Neural cell (in vitro differentiated cells): Measurements from ENCODE around the gene AGPAT3. TPM values are rescaled to one million over a fixed set of nuclear protein-coding genes. Genes with fewer than 3 reads are reported as not detected.

Source experiments
- H2AFZ ChIP-seq: fragments of 200-600, 300-800 bp; sonication (generic), shearing (Covaris generic); 2 replicates; pipeline ENCODE4 v1.6.0; 2014; ENCODE audit warnings: low read depth, mild to moderate bottlenecking, antibody characterized with exemption, low read length, moderate library complexity
- H3F3A ChIP-seq: fragments of 200-600 bp; shearing (Covaris generic); 2 replicates; pipeline ENCODE4 v1.6.1; 2016; ENCODE audit warnings: mild to moderate bottlenecking, moderate library complexity, mixed read lengths, antibody characterized with exemption, low read length; ENCODE audit not compliant: insufficient read depth, poor library complexity, severe bottlenecking
- H3K27ac ChIP-seq: fragments of 200-600, 300-800 bp; sonication (generic), shearing (Covaris generic); 2 replicates; pipeline ENCODE4 v1.5.1; 2014; ENCODE audit warnings: mild to moderate bottlenecking, low read length, moderate library complexity
- H3K27me3 ChIP-seq: fragments of 300-800, 200-600 bp; sonication (generic), shearing (Covaris generic); 2 replicates; pipeline ENCODE4 v1.6.0; 2014; ENCODE audit warnings: mild to moderate bottlenecking, low read depth, low read length, moderate library complexity; ENCODE audit not compliant: insufficient read depth
- H3K36me3 ChIP-seq: fragments of 300-800, 200-600 bp; sonication (generic), shearing (Covaris generic); 2 replicates; pipeline ENCODE4 v1.5.1; 2014; ENCODE audit warnings: mild to moderate bottlenecking, antibody characterized with exemption, low read length, moderate library complexity; ENCODE audit not compliant: insufficient read depth
- H3K4me2 ChIP-seq: fragments of 300-800, 200-600 bp; sonication (generic), shearing (Covaris generic); 2 replicates; pipeline ENCODE4 v1.6.0; 2014; ENCODE audit warnings: mild to moderate bottlenecking, low read length
- H3K4me3 ChIP-seq: fragments of 300-800, 200-600 bp; sonication (generic), shearing (Covaris generic); 2 replicates; pipeline ENCODE4 v1.5.1; 2014; ENCODE audit warnings: mild to moderate bottlenecking, low read length, moderate library complexity
- H3K79me2 ChIP-seq: fragments of 200-600 bp; shearing (Covaris generic); replicated peaks from 2 replicates; pipeline ENCODE4 v1.6.0; 2014; ENCODE audit warnings: mild to moderate bottlenecking, low read length, moderate library complexity; ENCODE audit not compliant: insufficient read depth
- H3K9ac ChIP-seq: fragments of 300-800, 200-600 bp; sonication (generic), shearing (Covaris generic); 2 replicates; pipeline ENCODE4 v1.6.1; 2016; ENCODE audit warnings: mild to moderate bottlenecking, low read length, mixed read lengths
- H3K9me2 ChIP-seq: fragments of 200-600 bp; shearing (Covaris generic); 2 replicates; pipeline ENCODE4 v1.6.1; 2016; ENCODE audit warnings: mild to moderate bottlenecking, low read length, mixed read lengths; ENCODE audit not compliant: insufficient read depth
- H3K9me3 ChIP-seq: fragments of 200-600, 300-800 bp; sonication (generic), shearing (Covaris generic); 2 replicates; pipeline ENCODE4 v1.6.1; 2016; ENCODE audit warnings: mild to moderate bottlenecking, mixed run types, low read length, moderate library complexity, mixed read lengths
- H4K20me1 ChIP-seq: fragments of 200-600 bp; shearing (Covaris generic); 2 replicates; pipeline ENCODE4 v1.6.1; 2016; ENCODE audit warnings: mild to moderate bottlenecking, mixed run types; ENCODE audit not compliant: insufficient read depth
- CTCF ChIP-seq: fragments of 450-650 bp; IDR thresholded peaks from 2 replicates; pipeline ENCODE4 v1.5.1; 2014; ENCODE audit warnings: antibody characterized with exemption, mild to moderate bottlenecking, moderate library complexity; ENCODE audit not compliant: poor library complexity, severe bottlenecking
- EP300 ChIP-seq: fragments of 450-650 bp; conservative IDR thresholded peaks from 2 replicates; pipeline ENCODE4 v1.6.1; 2014; ENCODE audit warnings: antibody characterized with exemption, mild to moderate bottlenecking, moderate library complexity; ENCODE audit not compliant: poor library complexity, severe bottlenecking
- EZH2 ChIP-seq: fragments of 200-600, 300-800 bp; shearing (Covaris generic), sonication (generic); IDR thresholded peaks from 2 replicates; pipeline ENCODE4 v1.6.1; 2014; ENCODE audit warnings: antibody characterized with exemption, low read length, borderline replicate concordance, mild to moderate bottlenecking; ENCODE audit not compliant: insufficient read depth, poor library complexity, severe bottlenecking
- MXI1 ChIP-seq: fragments of 450-650 bp; conservative IDR thresholded peaks from 2 replicates; pipeline ENCODE4 v1.6.1; 2014; ENCODE audit warnings: antibody characterized with exemption, mild to moderate bottlenecking; ENCODE audit not compliant: poor library complexity, severe bottlenecking
- POLR2AphosphoS5 ChIP-seq: IDR thresholded peaks from 2 replicates; pipeline ENCODE4 v1.6.1; 2012
- RAD21 ChIP-seq: fragments of 450-650 bp; conservative IDR thresholded peaks from 2 replicates; pipeline ENCODE4 v1.6.1; 2014; ENCODE audit warnings: antibody characterized with exemption, mild to moderate bottlenecking, moderate library complexity
- SMC3 ChIP-seq: fragments of 450-650 bp; conservative IDR thresholded peaks from 2 replicates; pipeline ENCODE4 v1.6.1; 2014; ENCODE audit warnings: antibody characterized with exemption, mild to moderate bottlenecking, moderate library complexity; ENCODE audit not compliant: poor library complexity
- TAF1 ChIP-seq: IDR thresholded peaks from 2 replicates; pipeline ENCODE4 v1.6.1; 2012; ENCODE audit warnings: low read depth
- polyA plus RNA-seq: library from polyadenylated mRNA; depleted of rRNA; stranded (reverse); fragments of >200 nt; gene quantifications from 2 replicates; pipeline ENCODE4 v1.2.3, GENCODE V29; 2014
- TF ChIP-seq, protein P1 (sequence below): IDR thresholded peaks from 2 replicates; pipeline ENCODE4 v1.6.1; 2012; ENCODE audit warnings: borderline replicate concordance

The AGPAT3 gene
- polyA plus RNA-seq, 1 donor from 2014 or later, result 8.4 TPM

DNA sequence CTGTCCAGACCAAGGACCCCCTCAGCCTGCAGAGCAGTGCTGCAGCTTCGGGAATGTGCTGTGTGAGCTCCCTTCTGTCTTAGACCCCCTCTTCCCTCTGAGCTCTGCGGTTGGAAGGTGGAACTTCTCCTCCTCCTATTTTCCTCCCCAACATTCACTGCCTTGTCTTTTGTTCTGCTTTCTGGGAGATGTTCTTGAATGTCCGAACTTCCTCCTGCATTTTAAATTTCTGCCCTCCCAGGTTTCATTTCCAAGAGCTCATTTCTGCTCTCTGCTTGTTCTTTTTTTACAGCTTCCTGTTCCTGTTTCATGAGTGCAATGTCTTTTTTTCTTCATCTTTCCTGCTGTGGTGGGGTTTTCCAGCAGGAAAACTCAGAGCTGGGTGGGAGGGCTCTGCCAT, 46.3 kb upstream of the AGPAT3 start:
- TF ChIP-seq CTCF, result no peak
- TF ChIP-seq RAD21, result no peak
- no peak for TF ChIP-seq EZH2
- TF ChIP-seq POLR2AphosphoS5, result no peak
- TF ChIP-seq EP300, result no peak
- TF ChIP-seq TAF1, result no peak
- no peak for TF ChIP-seq MXI1
- TF ChIP-seq, protein P1, sequence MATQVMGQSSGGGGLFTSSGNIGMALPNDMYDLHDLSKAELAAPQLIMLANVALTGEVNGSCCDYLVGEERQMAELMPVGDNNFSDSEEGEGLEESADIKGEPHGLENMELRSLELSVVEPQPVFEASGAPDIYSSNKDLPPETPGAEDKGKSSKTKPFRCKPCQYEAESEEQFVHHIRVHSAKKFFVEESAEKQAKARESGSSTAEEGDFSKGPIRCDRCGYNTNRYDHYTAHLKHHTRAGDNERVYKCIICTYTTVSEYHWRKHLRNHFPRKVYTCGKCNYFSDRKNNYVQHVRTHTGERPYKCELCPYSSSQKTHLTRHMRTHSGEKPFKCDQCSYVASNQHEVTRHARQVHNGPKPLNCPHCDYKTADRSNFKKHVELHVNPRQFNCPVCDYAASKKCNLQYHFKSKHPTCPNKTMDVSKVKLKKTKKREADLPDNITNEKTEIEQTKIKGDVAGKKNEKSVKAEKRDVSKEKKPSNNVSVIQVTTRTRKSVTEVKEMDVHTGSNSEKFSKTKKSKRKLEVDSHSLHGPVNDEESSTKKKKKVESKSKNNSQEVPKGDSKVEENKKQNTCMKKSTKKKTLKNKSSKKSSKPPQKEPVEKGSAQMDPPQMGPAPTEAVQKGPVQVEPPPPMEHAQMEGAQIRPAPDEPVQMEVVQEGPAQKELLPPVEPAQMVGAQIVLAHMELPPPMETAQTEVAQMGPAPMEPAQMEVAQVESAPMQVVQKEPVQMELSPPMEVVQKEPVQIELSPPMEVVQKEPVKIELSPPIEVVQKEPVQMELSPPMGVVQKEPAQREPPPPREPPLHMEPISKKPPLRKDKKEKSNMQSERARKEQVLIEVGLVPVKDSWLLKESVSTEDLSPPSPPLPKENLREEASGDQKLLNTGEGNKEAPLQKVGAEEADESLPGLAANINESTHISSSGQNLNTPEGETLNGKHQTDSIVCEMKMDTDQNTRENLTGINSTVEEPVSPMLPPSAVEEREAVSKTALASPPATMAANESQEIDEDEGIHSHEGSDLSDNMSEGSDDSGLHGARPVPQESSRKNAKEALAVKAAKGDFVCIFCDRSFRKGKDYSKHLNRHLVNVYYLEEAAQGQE, result no peak
- TF ChIP-seq SMC3, result no peak
- Histone ChIP-seq H3K4me3 (no peak overlapping the region), H3K4me2 (no peak overlapping the region), H3K79me2 (no peaks in the 10 kb centered on the region), H3K36me3 (no peaks in the 10 kb centered on the region), H3K9ac (no peak overlapping the region), H2AFZ (no peak overlapping the region), H3K9me2 (no peaks in the 10 kb centered on the region), H3K27ac (no peak overlapping the region), H3F3A (no peaks in the 10 kb centered on the region), H3K9me3 (no peaks in the 10 kb centered on the region), H3K27me3 (no peaks in the 10 kb centered on the region), H4K20me1 (no peaks in the 10 kb centered on the region)

- no peak overlapping the region for H3K9ac ChIP-seq
- no peaks in the 10 kb centered on the region for H3K27me3 ChIP-seq
- H3F3A ChIP-seq, result no peaks in the 10 kb centered on the region
- no peak overlapping the region for H2AFZ ChIP-seq
- TF ChIP-seq TAF1 (no peak), EZH2 (no peak), SMC3 (no peak), MXI1 (no peak), CTCF (no peak), POLR2AphosphoS5 (no peak)
- TF ChIP-seq, protein P1, result no peak
- H3K4me3 ChIP-seq, result no peak overlapping the region
- H3K9me2 ChIP-seq, result no peaks in the 10 kb centered on the region
- no peak overlapping the region for H3K27ac ChIP-seq
- H4K20me1 ChIP-seq, result no peaks in the 10 kb centered on the region
- H3K9me3 ChIP-seq, result no peaks in the 10 kb centered on the region
- no peaks in the 10 kb centered on the region for H3K36me3 ChIP-seq
- H3K79me2 ChIP-seq, result no peaks in the 10 kb centered on the region
- H3K4me2 ChIP-seq, result no peak overlapping the region
Measured at GRCh38 chr21:43819511-43820405, 45.3 kb upstream of the AGPAT3 start.
